ENCODE results near the gene SHISAL1.

DNA sequence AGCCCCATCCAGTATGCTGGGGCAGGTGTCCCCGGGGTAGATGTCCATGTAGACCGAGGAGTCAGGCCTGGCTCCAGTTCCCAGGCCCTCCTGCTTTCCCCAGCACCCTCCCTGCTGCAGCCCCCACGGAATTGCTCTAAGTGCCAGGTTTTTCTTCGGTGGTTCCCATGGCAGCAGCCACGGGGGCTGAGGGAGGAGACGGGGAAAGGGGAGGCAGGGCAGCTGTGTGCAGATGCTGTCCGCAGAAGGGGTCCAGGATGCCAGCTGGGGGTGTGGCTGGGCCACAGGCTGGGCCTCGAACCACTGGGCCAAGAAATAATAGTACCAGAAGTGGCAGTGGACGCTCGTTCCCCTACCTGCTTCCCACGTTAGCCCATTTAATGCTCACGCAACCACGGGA, 25.0 kb downstream of the SHISAL1 start:
- TF ChIP-seq, protein P1, sequence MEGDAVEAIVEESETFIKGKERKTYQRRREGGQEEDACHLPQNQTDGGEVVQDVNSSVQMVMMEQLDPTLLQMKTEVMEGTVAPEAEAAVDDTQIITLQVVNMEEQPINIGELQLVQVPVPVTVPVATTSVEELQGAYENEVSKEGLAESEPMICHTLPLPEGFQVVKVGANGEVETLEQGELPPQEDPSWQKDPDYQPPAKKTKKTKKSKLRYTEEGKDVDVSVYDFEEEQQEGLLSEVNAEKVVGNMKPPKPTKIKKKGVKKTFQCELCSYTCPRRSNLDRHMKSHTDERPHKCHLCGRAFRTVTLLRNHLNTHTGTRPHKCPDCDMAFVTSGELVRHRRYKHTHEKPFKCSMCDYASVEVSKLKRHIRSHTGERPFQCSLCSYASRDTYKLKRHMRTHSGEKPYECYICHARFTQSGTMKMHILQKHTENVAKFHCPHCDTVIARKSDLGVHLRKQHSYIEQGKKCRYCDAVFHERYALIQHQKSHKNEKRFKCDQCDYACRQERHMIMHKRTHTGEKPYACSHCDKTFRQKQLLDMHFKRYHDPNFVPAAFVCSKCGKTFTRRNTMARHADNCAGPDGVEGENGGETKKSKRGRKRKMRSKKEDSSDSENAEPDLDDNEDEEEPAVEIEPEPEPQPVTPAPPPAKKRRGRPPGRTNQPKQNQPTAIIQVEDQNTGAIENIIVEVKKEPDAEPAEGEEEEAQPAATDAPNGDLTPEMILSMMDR (IDR thresholded peaks at IDR 0.05) = no peak
- no peak for TF ChIP-seq ZFX (IDR thresholded peaks at IDR 0.05; ENCODE audit: borderline replicate concordance)

Data from 22Rv1 (cell line).